Suprapubic skin (tissue), 4 donors: Measurements from ENCODE around the gene NCBP3. TPM values are rescaled to one million over a fixed set of nuclear protein-coding genes. Genes with fewer than 3 reads are reported as not detected.
"Not testable (repeated sequence)": the region's sequence is repeated elsewhere in the genome, so short reads cannot be mapped to it uniquely, and the experiment has no call there.

Experiments
- DNase-seq, 2 donors: peaks; one replicate each; pipeline ENCODE4 v3.0.0-alpha.2; 2019; ENCODE audit warnings: low spot score in 2 of 2
- H3K27ac ChIP-seq: fragments of 200-600 bp; sonication (generic); one replicate; pipeline ENCODE4 v1.5.1; 2019
- H3K27me3 ChIP-seq: fragments of 200-600 bp; sonication (generic); one replicate; pipeline ENCODE4 v1.5.1; 2019
- H3K36me3 ChIP-seq: fragments of 200-600 bp; sonication (generic); one replicate; pipeline ENCODE4 v1.5.1; 2019
- H3K4me1 ChIP-seq: fragments of 200-600 bp; sonication (generic); one replicate; pipeline ENCODE4 v1.5.1; 2019
- H3K4me3 ChIP-seq: fragments of 200-600 bp; sonication (generic); one replicate; pipeline ENCODE4 v1.5.1; 2019; ENCODE audit warnings: mild to moderate bottlenecking
- H3K9me3 ChIP-seq: fragments of 200-600 bp; sonication (generic); one replicate; pipeline ENCODE4 v1.5.1; 2019
- CTCF ChIP-seq, 2 donors: fragments of 200-600 bp in 1 of 2; fragments of 450-650 bp in 1 of 2; sonication (generic) in 1 of 2; IDR thresholded peaks; one replicate each; pipeline ENCODE4 v1.5.1; 2016 to 2019; ENCODE audit warnings: antibody characterized with exemption in 2 of 2, mild to moderate bottlenecking in 1 of 2, moderate library complexity in 1 of 2
- EP300 ChIP-seq: sonication (generic); formaldehyde crosslinking; IDR thresholded peaks from one replicate; pipeline ENCODE4 v1.6.1; 2017; ENCODE audit warnings: antibody characterized with exemption
- POLR2A ChIP-seq, 2 donors: fragments of 450-650 bp; IDR thresholded peaks; one replicate each; pipeline ENCODE4 v1.6.1; 2017; ENCODE audit warnings: antibody characterized with exemption in 2 of 2, mild to moderate bottlenecking in 2 of 2, moderate library complexity in 2 of 2
- POLR2AphosphoS5 ChIP-seq, 3 donors: sonication (generic); formaldehyde crosslinking; IDR thresholded peaks; one replicate each; pipeline ENCODE4 v1.6.1; 2017; ENCODE audit warnings: antibody characterized with exemption in 3 of 3
- WGBS: methylation state at CpG from one replicate; pipeline ENCODE4 v1.1.5; 2018; 5-methylcytosine and 5-hydroxymethylcytosine counted together
- total RNA-seq, 4 donors: library from RNA; depleted of rRNA; stranded (reverse); fragments of >200 nt; gene quantifications; one replicate each; pipeline ENCODE4 v1.1.0, GENCODE V29; 2016

NCBP3 gene
- total RNA-seq, 4 donors from 2014 or later = 15.4 to 41.8 (median 26.1) TPM

GRCh38 chr17:3847165-3847670 is 1.2 kb upstream of the NCBP3 start:
- Histone ChIP-seq H3K27me3 (no peaks in the 10 kb centered on the region), H3K27ac (no peak overlapping the region), H3K4me1 (peaks cover 24% of the 10 kb centered on the region), H3K36me3 (peaks cover 13% of the 10 kb centered on the region), H3K4me3 (no peak overlapping the region), H3K9me3 (no peaks in the 10 kb centered on the region)
- WGBS = 96% methylated on average over 9 of the region's 9 CpGs
- DNase-seq = peak in 1 of 2 donors; percentile 44
- no peak for TF ChIP-seq CTCF (IDR thresholded peaks at IDR 0.05)
- no peak for TF ChIP-seq EP300
- TF ChIP-seq POLR2AphosphoS5 (IDR thresholded peaks at IDR 0.05) = no peak
- no peak for TF ChIP-seq POLR2A (IDR thresholded peaks at IDR 0.05)

DNA sequence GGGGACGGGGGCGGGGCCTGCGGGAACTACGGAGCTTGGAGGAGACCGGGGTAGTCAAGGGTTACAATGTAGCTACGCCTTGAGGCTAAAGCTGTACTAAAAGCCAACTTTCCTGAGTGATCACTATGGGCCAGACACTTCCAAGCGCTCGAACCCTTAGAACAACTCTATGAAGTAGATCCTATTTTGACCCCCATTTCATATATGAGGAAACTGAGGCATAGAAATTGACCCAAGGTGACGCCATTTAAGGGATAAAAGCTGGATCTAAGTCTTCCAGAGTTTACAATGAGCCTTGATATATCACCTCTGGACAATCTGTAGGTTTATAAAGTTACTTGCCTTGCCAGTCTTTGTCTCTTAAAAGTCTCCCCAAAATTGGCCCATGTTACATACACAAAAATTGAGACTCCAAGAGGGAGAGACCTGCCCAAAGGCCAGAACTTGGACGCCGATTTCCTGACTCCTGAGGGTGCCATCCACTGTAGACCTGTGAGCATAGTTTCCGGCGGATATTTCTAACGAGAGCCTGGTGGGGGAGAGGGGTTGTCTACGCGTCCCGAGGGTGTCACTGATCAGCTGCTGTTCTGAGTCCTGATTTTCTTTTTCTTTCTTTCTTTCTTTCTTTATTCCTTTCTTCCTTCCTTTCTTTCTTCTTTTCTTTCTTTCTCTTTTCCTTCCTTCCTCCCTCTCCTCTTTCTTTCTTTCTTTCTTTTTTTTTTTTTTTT is 555 bp upstream of the NCBP3 start:
- no peak overlapping the region for H3K27ac ChIP-seq
- no peaks in the 10 kb centered on the region for H3K27me3 ChIP-seq
- TF ChIP-seq EP300 = no peak
- TF ChIP-seq CTCF (IDR thresholded peaks at IDR 0.05) = no peak
- no peak for TF ChIP-seq POLR2AphosphoS5 (IDR thresholded peaks at IDR 0.05)
- no peak for TF ChIP-seq POLR2A (IDR thresholded peaks at IDR 0.05)
- 48% methylated on average over 16 of the region's 17 CpGs for WGBS
- peaks cover 19% of the 10 kb centered on the region for H3K36me3 ChIP-seq
- peaks cover 24% of the 10 kb centered on the region for H3K4me1 ChIP-seq
- peak in 1 of 2 donors; percentile 49 for DNase-seq
- H3K4me3 ChIP-seq = peak overlapping the region; percentile 80
- H3K9me3 ChIP-seq = no peaks in the 10 kb centered on the region

GRCh38 chr17:3845291-3845620 is 790 bp downstream of the NCBP3 start:
- H3K36me3 ChIP-seq = peaks cover 26% of the 10 kb centered on the region
- H3K4me1 ChIP-seq = peaks cover 24% of the 10 kb centered on the region
- no peak for DNase-seq
- no peak for TF ChIP-seq EP300
- TF ChIP-seq POLR2AphosphoS5 (IDR thresholded peaks at IDR 0.05) = no peak
- TF ChIP-seq POLR2A (IDR thresholded peaks at IDR 0.05) = no peak
- no peak for TF ChIP-seq CTCF (IDR thresholded peaks at IDR 0.05)
- H3K9me3 ChIP-seq = no peaks in the 10 kb centered on the region
- H3K27ac ChIP-seq = peak overlapping the region; percentile 89
- H3K27me3 ChIP-seq = no peaks in the 10 kb centered on the region
- H3K4me3 ChIP-seq = peak overlapping the region; percentile 80
- 1% methylated on average over 7 of the region's 8 CpGs for WGBS

GRCh38 chr17:3844556-3844955 is 1.5 kb downstream of the NCBP3 start:
- 91% methylated on average over 19 of the region's 19 CpGs for WGBS
- peak in 1 of 2 donors; percentile 49 for DNase-seq
- H3K36me3 ChIP-seq = peaks cover 33% of the 10 kb centered on the region
- not testable (repeated sequence) for H3K27me3 ChIP-seq, H3K27ac ChIP-seq, H3K9me3 ChIP-seq
- H3K4me1 ChIP-seq = peaks cover 24% of the 10 kb centered on the region
- peak overlapping the region; percentile 80 for H3K4me3 ChIP-seq

DNA sequence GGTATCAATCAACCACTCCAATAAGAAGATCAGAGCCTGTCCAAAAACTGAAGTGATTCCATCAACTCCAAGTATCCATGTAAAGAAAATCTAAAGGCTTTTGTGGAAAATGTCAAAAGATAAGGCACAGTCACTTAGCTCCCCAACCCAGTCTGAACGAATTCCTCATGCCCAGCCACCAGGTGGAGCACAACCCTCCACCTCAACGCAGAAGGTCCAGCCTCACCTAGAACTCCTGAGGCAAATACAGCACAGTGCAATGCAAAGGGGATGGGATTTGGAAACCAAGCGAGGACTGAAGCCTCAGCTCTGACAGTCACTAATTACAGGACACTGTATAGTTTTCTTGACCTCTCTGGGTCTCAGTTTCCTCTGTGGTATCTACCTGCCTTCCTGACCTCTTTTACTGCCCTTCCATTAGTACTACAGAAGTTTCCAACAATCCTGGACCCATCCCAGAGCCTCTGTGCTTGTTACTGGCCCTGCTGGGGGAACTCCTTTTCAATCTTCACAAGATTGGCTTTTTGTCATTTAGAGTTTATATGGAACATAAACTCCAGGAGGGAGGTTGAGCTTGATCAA is 2.0 kb downstream of the NCBP3 start:
- no peak overlapping the region for H3K4me3 ChIP-seq
- H3K4me1 ChIP-seq = peaks cover 24% of the 10 kb centered on the region
- TF ChIP-seq CTCF (IDR thresholded peaks at IDR 0.05) (peak; percentile 6 to 51), POLR2A (IDR thresholded peaks at IDR 0.05) (no peak)
- 24% methylated on average over 3 of the region's 3 CpGs for WGBS
- DNase-seq = peak in 1 of 2 donors; percentile 61
- no peaks in the 10 kb centered on the region for H3K9me3 ChIP-seq
- H3K27me3 ChIP-seq = no peaks in the 10 kb centered on the region
- peaks cover 38% of the 10 kb centered on the region for H3K36me3 ChIP-seq
- H3K27ac ChIP-seq = no peak overlapping the region
